ENCODE results near the gene LOXL1. TPM values are rescaled to one million over a fixed set of nuclear protein-coding genes. Genes with fewer than 3 reads are reported as not detected.

LOXL1 gene
- total and polyA plus RNA-seq, 2 experiments from 2014 or later, result 54.5 to 92.4 TPM

DNA sequence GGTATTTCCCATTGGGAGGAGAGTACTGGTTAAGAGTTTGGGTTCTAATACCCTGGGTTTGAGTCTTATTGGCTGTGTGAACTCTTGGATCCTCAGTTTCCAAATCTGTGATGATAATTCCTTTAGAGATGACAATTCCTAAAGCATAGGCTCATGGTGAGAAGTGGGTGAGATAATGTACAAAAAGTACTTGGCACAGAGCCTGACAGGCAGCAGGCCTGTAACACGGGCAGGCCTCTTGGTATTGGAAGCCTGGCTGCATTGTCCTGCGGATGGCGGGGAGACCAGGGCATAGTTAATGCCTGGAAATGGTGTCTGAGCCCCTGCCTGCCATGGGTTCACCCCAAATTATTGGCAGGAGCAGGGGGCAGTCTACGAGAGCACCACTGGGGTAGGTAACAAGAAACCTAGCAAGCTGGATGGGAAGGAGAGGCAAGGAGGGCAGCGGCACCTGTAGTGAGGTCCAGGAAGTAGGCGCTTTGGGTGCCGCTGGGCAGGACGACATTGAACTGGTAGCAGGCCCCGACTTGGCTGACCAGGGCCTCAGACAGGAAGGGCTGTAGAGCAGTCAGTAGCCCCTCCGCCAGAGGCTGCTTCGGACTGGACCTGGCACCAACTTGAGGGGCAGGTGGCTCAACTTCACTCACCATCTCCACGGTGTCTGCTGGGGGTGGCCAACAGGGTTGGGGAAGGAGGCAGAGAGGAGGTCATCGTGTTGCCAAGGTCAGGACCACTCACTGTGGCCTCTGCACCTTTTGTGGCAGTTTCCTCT lies 58.1 kb downstream of the LOXL1 start:
- no peaks in the 10 kb centered on the region for H3K27me3 ChIP-seq
- TF ChIP-seq, protein P1, sequence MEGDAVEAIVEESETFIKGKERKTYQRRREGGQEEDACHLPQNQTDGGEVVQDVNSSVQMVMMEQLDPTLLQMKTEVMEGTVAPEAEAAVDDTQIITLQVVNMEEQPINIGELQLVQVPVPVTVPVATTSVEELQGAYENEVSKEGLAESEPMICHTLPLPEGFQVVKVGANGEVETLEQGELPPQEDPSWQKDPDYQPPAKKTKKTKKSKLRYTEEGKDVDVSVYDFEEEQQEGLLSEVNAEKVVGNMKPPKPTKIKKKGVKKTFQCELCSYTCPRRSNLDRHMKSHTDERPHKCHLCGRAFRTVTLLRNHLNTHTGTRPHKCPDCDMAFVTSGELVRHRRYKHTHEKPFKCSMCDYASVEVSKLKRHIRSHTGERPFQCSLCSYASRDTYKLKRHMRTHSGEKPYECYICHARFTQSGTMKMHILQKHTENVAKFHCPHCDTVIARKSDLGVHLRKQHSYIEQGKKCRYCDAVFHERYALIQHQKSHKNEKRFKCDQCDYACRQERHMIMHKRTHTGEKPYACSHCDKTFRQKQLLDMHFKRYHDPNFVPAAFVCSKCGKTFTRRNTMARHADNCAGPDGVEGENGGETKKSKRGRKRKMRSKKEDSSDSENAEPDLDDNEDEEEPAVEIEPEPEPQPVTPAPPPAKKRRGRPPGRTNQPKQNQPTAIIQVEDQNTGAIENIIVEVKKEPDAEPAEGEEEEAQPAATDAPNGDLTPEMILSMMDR (IDR thresholded peaks at IDR 0.05; ENCODE audit: low read depth, low read length), result no peak
- H3K27ac ChIP-seq, result no peak overlapping the region
- no peaks in the 10 kb centered on the region for H3K36me3 ChIP-seq
- peaks cover 9% of the 10 kb centered on the region for H3K4me1 ChIP-seq (ENCODE audit: low read depth)
- DNase-seq (ENCODE audit: low read depth in 1 of 2, low spot score in 1 of 2), result peak in 1 of 2 donors; percentile 41
- no peaks in the 10 kb centered on the region for H3K9me3 ChIP-seq (ENCODE audit: low read depth)
- no peak overlapping the region for H3K4me3 ChIP-seq

DNA sequence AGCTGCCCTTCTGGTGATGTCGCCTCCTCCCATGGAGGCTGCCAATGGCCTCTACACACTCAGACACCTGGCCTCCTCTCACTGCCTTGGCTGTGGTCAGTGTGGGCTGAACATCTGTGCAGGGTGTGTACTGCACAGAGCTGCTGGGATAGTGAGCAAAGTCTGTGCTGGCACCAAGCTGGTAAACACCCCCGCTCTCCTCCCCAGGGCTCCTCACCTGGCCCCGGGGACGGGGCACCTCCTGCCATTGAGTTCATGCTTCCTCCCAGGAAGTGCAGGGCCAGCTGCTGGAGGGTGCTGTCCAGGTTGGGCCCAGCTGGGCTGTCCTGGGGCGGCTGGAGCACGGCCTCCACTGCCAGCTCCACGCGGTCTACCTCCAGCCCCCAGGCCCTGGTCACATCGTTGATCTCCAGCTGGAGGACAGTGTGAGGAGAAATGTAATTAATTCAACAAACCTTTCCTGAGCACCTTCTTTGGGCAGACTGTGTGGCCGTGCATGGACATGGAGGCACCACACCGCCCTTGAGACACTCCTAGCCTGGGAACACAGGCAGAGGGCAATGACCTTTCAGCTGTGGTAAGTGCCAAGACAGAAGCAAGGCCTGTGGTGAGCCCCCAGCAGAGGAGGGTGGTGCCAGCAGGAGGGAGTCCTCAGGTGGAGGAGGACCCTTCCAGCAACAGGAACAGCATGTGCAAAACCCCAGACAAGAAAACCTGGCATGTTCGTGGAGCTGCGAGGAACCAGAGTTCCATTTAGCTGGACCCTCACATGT lies 59.0 kb downstream of the LOXL1 start:
- Histone ChIP-seq H3K4me3 (no peak overlapping the region), H3K36me3 (no peaks in the 10 kb centered on the region), H3K4me1 (ENCODE audit: low read depth) (peaks cover 9% of the 10 kb centered on the region), H3K27me3 (no peaks in the 10 kb centered on the region), H3K9me3 (ENCODE audit: low read depth) (no peaks in the 10 kb centered on the region), H3K27ac (no peak overlapping the region)
- DNase-seq (ENCODE audit: low read depth in 1 of 2, low spot score in 1 of 2), result peak in 1 of 2 donors; percentile 32
- TF ChIP-seq, protein P1 (IDR thresholded peaks at IDR 0.05; ENCODE audit: low read depth, low read length), result no peak

DNA sequence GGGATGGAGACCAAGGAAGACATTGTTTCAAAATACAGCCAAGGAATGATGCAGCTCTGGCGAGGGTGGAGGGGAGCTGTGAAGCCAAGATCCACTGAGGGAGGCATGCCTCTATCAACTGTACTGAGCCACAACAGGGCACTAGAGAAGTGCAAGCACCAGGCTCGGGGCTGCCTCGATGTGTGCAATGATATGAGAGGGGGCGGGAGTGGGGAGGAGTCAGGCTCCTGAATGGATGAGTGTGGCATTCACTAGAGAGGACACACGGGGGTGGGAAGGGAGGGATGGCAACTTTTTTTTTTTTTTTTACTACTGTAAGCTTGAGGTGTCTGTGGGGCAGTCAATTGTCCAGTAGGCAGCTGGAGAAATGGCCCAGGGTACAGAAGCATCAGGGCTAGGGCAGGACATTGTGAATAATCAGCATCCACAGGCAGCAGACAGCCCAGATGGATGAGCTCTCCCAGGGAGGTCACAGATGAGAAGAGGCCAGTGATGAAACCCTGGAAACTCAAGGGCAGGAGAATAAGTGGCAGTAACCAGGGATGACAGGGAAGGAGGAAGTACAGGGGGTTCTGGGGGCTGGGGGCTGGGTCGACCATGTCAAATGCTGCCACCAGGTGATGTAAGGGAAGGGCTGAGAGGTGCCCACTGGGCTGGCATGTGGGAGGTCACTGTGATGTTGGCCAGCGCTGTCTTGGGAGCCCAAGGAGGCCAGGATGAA lies 60.0 kb downstream of the LOXL1 start:
- Histone ChIP-seq H3K4me1 (ENCODE audit: low read depth) (peaks cover 10% of the 10 kb centered on the region), H3K36me3 (no peaks in the 10 kb centered on the region), H3K27me3 (no peaks in the 10 kb centered on the region), H3K9me3 (ENCODE audit: low read depth) (no peaks in the 10 kb centered on the region), H3K27ac (no peak overlapping the region), H3K4me3 (no peak overlapping the region)
- TF ChIP-seq, protein P1 (IDR thresholded peaks at IDR 0.05; ENCODE audit: low read depth, low read length), result no peak
- DNase-seq (ENCODE audit: low read depth in 1 of 2, low spot score in 1 of 2), result peak in 1 of 2 donors; percentile 16

DNA sequence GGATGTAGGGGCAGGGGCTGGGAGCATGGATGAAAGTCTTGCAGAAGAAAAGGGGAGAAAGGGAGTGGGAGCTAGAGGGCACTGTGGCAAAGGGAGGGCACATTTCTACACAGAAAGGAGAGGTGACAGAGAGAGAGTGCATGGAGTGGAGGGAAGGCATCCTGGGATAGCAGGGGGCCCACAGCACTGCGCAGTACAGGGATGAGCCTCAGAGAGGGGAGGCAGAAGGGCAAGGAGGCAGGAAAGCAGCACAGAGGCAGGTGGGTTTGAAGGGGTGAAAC lies 60.5 kb downstream of the LOXL1 start:
- TF ChIP-seq, protein P1 (IDR thresholded peaks at IDR 0.05; ENCODE audit: low read depth, low read length), result no peak
- Histone ChIP-seq H3K36me3 (no peaks in the 10 kb centered on the region), H3K4me1 (ENCODE audit: low read depth) (peaks cover 14% of the 10 kb centered on the region), H3K27me3 (no peaks in the 10 kb centered on the region), H3K27ac (no peak overlapping the region), H3K9me3 (ENCODE audit: low read depth) (no peaks in the 10 kb centered on the region), H3K4me3 (no peak overlapping the region)
- DNase-seq (ENCODE audit: low read depth in 1 of 2, low spot score in 1 of 2), result no peak

DNA sequence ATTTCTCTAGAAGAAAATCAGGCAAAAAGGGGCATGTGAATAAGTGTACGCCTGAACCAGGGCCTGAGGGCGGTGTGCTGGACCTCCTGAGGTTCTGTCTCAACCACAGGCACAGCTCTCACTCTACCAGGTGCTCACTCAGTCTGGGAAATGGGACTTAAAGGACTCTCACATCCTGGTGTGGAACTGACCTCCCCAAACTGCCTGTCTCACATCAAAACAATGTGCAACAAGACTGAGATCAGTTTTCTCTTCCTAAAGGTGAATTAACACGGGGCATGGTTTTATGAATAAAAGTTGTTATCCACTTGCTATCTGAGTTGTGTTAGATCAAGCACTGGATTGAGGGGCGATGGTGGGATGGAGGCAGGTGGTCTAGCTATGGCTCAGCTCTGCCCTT lies 61.0 kb downstream of the LOXL1 start:
- peaks cover 12% of the 10 kb centered on the region for H3K4me1 ChIP-seq (ENCODE audit: low read depth)
- H3K9me3 ChIP-seq (ENCODE audit: low read depth), result no peaks in the 10 kb centered on the region
- DNase-seq (ENCODE audit: low read depth in 1 of 2, low spot score in 1 of 2), result no peak
- TF ChIP-seq, protein P1 (IDR thresholded peaks at IDR 0.05; ENCODE audit: low read depth, low read length), result no peak
- H3K4me3 ChIP-seq, result no peak overlapping the region
- no peaks in the 10 kb centered on the region for H3K36me3 ChIP-seq
- H3K27ac ChIP-seq, result no peak overlapping the region
- no peaks in the 10 kb centered on the region for H3K27me3 ChIP-seq

All from cardiac muscle cell (in vitro differentiated cells and primary cell).